Left cardiac atrium (tissue), 4 donors: ENCODE data around the gene PNPT1. TPM values are rescaled to one million over a fixed set of nuclear protein-coding genes. Genes with fewer than 3 reads are reported as not detected.
"Not testable (repeated sequence)": the region's sequence is repeated elsewhere in the genome, so short reads cannot be mapped to it uniquely, and the experiment has no call there.

ENCODE experiments used
- ATAC-seq, 2 donors: fragments of 200-7000 bp; cut with Tn5 transposase; one replicate each; pipeline ENCODE4 v1.9.1; 2020; ENCODE audit warnings: mild to moderate bottlenecking in 2 of 2, moderate library complexity in 2 of 2
- DNase-seq: peaks from one replicate; pipeline ENCODE4 v3.0.0-alpha.2; 2020
- intact Hi-C, 2 donors: fragments of 100-400 bp; cut with DNase I; formaldehyde crosslinking; loops; one replicate each; pipeline versions ENCODE4 v1.14.1 to v1.15.1; 2022 to 2023
- total RNA-seq, 2 donors: library from RNA; stranded (reverse); fragmentation: NEBNext Ultra II Directional; extraction: Animal tissue kit (Norgen Biotek cat#: 25700); gene quantifications; one replicate each; pipeline ENCODE4 v1.2.1, GENCODE V29; 2021
- donor health status: DM: no; HTN: yes; CAD: no.
- donor health status: DM: no; HTN: yes; CAD: no; lungs with severe emphysema.
- donor health status: DM: yes; HTN: yes; CAD: no.
- donor health status: Dilated cardiomyopathy.

The PNPT1 gene
- total RNA-seq, 2 donors from 2014 or later = 16.4 to 20.5 TPM

DNA sequence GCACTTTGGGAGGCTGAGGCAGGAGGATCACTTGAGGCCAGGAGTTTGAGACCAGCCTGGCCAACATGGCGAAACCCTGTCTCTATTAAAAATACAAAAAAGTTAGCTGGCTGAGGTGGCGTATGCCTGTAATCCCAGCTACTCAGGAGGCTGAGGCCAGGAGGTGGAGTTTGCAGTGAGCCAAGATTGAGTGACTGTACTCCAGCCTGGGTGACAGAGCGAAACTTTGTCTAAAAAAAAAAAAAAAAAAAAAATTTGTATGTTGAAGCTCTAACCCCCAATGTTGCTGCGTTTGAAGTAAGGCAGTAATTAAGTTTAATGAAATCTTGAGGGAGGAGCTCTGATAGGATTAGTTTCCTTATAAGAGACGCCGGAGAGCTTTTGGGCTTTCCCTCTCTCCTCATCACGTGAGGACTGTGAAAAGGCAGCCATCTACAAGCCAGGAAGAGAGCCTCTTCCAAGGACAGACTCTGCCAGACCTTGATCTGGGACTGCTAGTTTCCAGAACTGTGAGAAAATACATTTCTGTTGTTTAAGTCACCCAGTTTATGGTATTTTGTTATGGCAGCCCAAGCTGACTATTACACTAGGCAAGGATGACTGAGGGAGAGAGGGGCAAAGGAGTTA, 11.5 kb upstream of the PNPT1 start:
- no peak for ATAC-seq
- intact Hi-C loops = no loop called here

GRCh38 chr2:55703350-55703749, 9.7 kb upstream of the PNPT1 start:
- no peak for ATAC-seq
- intact Hi-C loops = no loop called here
- DNase-seq = no peak

More for the DNA sequence above, 11.5 kb upstream of the PNPT1 start:
- no peak for DNase-seq

DNA sequence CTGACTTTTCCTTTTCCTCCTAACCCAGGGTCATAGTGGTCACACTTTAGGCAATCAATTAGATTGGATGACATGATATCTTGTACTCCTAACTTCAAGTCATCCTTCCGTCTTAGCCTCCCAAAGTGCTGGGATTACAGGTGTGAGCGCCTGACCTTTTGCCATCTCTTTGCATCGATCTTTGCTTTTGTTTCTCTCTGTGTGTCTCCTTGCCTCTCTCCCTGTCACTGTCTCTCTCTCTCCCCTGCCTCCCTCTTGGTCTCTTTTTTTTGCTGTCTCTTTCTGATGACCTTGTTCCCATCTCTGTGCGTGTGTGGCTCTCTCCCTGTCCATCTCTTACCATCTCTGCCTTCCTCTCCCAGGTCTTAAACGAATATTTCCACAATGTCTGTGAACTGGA, 904 bp downstream of the PNPT1 start:
- ATAC-seq, DNase-seq, intact Hi-C loops: not testable (repeated sequence)

DNA sequence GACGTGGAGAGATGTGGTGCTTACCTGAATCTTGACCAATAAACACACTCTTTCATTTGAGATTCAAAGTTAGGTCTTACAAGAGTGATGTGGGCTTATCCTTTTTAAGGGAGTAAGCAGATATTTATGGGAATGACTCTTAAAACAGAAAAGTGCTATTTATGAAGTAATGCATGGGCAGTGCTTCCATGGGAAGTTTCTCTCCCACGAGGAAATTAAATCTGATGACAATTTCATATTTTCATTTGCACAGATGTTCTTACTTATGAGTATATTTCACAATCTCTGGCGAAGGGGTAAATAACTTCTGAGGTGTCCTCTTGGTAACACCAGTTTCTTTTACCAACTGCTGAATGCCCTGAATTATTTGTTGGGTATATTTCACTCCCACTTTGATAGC, 21.0 kb downstream of the PNPT1 start:
- ATAC-seq (no peak), DNase-seq (no peak)
- intact Hi-C loops = no loop called here

- intact Hi-C loops = no loop called here
- ATAC-seq (no peak), DNase-seq (no peak)
Measured at GRCh38 chr2:55668956-55669355, 24.7 kb downstream of the PNPT1 start.

DNA sequence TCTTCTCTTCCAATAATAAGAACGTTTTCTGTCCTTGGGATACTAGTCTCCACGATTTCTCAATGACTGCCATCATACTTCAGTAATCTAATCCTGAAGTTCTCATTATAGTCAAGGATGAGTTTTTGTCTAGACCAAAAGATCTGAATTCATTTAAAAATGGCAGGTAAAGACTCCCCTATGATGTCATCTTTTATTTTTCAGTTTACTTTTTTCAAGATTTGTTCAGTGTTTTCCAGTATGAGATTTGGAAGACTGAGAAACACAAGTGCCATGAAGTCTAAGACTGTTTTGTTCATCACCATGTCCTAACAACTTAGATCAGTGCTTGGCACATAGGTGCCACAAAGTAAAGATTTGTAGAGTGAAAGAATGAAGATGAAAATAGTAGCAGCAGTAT, 40.4 kb downstream of the PNPT1 start:
- ATAC-seq = no peak
- DNase-seq = no peak
- intact Hi-C loops = no loop called here

DNA sequence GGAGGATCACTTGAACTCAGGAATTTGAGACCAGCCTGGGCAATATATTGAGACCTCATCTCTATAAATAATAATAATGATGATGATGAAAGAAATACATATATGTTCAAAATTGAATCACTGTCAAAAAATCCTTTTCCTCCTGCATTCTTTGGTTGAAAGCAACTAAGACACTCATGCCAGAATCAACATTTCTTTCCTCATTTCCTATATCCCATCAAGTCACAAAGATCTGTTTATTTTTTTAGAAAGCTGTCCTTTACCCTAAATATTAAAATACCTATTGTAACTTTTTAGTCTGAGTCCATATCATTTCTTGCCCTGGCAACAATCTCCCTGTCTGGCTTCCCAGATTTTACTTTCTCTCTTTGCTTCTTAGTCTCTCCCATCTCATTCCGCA, 44.4 kb downstream of the PNPT1 start:
- DNase-seq (no peak), ATAC-seq (no peak)
- intact Hi-C loops = no loop called here

GRCh38 chr2:55636831-55637230, 56.8 kb downstream of the PNPT1 start:
- intact Hi-C loops = no loop called here
- DNase-seq = no peak
- no peak for ATAC-seq

- intact Hi-C loops = no loop called here
- no peak for ATAC-seq
- DNase-seq = no peak
Measured at GRCh38 chr2:55628931-55629330, 64.7 kb downstream of the PNPT1 start.

DNA sequence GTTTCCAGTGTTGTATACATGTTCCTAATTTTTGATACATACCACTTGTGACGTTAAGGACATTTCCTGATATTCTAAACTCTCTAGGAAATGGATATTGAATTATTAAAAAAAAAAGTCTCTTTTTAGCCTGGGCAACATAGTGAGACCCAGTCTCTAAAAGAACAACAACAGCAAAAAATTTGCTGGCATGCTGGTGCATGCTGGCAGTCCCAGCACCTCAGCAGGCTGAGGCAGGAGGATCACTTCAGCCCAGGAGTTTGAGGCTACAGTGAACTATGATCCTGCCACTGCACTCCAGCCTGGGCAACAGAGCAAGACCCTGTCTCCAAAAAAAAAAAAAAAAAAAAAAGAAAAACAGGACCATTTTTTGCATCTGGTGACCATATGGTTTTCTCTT, 65.7 kb downstream of the PNPT1 start:
- no peak for ATAC-seq
- no peak for DNase-seq
- intact Hi-C loops = no loop called here

DNA sequence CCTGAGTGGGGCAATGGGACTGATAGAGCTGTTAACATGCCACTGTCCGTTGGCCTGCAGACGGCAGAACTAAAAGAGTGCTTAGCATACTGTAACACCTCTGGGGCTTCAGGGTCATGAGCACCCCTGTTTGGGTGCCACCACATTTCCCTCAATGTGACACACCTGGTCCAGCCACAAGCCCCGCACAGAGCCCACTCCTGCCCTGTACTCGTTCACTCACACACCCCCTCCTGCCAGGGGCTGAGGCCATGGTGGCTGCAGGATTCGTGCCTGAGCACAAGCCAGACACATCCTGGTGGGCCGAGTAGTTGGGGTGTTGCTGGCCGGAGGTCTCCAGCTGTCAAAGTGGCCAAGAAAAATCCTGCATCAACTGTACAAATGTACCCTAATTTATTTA, 71.8 kb downstream of the PNPT1 start:
- intact Hi-C loops = no loop called here
- ATAC-seq = no peak
- DNase-seq = no peak

DNA sequence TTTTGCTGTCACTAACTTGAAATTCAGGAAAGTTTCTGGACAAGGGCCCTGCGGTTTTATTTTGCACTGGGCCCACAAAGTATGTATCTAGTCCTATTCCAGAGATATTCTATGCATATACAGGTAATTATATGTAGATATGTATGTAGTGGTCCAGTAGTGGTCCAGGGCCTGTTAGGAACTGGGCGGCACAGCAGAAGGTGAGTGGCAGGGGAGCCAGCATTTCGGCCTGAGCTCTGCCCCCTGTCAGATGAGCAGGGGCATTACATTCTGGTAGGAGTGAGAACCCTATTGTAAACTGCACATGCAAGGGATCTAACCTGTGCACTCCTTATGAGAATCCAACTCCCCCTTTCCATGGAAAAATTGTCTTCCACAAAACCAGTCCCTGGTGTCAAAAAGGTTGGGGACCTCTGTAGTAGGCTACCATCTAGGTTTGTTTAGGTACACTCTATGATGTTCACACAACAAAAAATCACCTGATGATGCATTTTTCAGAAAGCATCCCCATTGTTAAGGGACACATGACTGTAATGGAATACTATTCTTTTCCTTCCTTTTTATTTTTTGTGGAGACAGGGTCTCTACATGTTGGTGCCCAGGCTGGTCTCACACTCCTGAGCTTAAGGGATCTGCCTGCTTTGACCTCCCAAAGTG, 73.4 kb downstream of the PNPT1 start:
- DNase-seq = no peak

DNA sequence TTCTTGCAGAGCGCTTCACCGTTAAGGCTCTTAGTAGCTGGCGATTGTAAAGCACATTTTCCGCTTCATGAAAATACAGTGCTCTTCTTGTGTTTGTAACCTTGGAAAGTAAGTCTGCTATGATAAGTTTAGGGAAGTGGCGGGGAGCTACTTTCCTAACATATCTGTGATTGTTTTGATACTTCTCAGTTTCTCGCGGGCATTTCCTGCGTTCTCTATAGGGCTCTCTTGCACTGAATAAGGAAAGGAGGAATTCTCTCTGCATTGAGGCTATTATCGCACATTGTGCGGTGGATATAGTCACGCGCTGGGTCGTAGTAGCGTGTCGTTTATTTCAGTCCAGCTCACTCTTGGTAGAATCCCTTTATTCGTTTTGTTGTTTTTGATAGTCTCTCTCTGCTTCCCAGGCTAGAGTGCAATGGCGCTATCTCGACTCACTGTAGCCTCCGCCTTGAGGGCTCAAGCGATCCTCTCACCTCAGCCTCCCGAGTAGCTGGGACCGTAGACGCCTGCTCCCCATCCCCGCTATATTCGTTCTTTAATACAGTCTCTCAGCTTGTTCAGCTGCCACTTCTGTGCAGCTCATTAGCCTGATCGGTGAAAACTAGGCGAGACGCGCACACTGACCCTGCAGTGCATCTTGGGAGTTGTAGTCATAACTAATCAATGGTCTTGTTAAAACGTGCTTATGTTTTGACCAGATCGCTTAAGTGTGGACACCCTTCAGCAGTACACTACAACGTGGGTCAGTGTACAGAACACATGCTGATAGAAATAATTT, 75.2 kb downstream of the PNPT1 start:
- intact Hi-C loops = no loop called here
- ATAC-seq (peak; percentile 27 to 48), DNase-seq (peak; percentile 59)

More for the DNA sequence above, 73.4 kb downstream of the PNPT1 start:
- ATAC-seq = no peak
- intact Hi-C loops = no loop called here

- intact Hi-C loops = no loop called here
- no peak for DNase-seq
- ATAC-seq = no peak
Measured at GRCh38 chr2:55618025-55618274, 75.7 kb downstream of the PNPT1 start.

DNA sequence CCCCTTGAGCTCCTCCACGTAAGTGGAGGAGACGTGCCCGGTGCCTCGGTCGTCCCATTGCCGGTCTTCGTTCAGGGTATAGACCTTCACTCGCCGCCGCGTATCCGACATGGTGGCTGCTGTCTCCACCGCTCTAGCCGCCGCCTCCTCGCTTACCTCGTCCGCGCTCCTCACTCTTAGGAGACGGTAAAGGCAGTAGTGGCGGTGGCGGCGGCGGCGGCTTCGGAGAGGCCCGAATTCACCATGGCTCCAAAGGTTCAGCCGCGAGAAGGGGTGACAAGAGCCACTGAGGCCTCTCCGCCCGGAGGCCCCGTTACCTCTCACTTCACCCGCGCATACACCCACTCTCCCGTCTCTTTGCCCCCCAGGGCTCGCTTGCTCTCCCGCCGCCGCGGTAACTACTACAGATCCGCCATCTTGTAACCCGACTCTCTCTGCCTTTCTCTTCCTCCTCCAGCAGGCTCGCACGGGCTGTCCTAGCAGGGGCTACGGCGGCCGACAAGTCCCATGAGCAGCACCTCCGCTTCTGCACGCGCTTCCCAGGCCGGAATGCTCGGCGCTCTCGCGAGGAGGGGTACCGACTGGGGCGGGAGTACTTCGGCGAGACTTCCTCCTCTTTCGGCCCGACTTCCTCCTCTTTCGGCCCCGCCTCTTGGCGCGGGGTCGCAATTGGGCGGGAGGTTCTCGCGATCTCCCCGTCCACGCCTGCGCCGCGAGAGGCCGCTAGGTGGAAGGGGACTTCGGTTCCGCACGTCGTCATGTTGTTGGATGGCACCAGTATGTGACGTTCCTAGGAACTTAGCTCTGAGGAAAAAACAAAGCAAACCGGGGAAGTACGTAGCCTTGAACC, 76.2 kb downstream of the PNPT1 start, which contains the start of gene PPP4R3B:
TSS of gene PPP4R3B (minus strand) at position 448 of the 850 bp plus-strand sequence. CDS start at position 111, 337 bp downstream.
- peak; percentile 99 for DNase-seq
- intact Hi-C loops = no loop called here
- peak; percentile 95 to 96 for ATAC-seq

DNA sequence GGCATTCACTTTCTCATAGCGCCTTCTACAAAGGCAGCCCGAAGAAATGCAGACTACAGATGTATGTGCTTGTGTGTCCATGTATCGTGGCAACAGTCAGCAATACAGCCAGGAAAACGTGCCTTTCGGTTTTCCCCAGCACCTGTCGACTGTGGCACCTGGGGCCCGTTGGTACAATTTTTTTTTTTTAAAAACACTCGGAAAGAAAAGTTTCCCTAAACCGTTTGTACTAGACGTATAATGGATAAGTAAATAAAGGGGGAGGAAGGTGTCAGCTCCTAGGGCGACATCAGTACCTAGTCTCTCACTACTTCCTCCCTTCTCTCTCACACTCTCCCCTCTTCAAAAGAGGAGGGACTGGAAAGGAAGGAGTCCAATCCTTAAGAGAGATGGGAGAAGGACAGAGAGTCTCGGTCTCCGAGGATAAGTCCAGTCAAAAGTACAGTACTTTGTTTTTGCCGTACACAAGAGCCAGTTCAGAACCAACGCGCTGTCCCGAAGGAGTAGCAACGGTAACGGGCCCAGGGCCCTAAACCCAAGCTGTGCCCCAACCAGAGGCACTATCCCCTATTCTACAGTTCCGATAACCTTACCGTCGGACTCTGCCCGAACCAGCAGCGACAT, 77.0 kb downstream of the PNPT1 start:
- DNase-seq (no peak), ATAC-seq (peak; percentile 2 to 10)
- intact Hi-C loops = no loop called here

DNA sequence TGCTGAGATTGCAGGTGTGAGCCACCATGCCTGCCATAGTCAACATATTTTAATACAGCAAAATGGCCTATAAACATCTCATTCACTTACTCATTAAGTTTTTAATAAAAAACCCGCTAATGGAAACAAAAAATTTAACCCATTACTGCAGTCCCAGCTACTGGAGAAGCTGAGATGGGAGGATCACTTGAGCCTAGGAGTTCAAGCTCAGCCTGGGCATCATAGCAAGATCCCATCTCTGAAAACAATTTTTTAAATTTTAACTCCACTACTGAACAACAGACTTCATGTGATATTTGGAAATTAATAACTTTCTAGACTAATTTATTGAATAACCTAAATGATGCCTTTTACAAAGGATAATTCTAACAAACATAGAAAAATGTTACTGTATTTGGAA, 81.6 kb downstream of the PNPT1 start:
- intact Hi-C loops = no loop called here
- ATAC-seq (no peak), DNase-seq (no peak)

DNA sequence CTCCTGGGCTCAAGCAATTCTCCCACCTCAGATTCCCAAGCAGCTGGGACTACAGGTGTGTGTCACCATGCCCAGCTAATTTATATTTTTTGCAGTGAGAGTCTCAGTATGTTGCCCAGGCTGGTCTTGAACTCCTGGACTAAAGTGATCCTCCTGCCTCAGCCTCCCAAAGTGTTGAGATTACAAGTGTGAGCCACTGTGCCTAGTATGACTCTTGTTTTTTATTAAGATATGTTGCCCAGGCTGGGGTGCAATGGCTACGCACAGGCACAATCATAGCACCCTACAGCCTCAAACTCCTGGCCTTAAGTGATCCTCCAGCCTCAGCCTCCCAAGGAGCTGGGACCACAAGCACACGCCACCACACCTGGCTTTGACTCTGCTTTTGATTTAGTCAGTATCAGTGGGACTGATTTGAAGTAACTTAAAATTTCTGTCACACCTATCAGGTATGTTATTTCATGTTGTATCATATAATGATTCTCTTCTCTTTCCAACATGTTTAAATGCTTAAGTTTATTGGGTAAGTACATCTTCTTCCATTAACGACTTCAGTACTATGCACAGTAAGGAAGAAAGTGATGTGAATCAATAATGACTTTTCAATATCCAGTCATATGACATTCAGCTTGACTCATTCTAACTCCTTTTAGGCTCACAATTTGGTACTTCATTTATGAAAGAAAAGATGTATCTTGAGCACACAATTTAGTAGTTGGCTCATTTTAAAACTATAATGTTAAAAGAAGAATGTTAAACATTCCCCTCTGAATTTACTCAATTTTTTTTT, 82.5 kb downstream of the PNPT1 start:
- no peak for ATAC-seq
- intact Hi-C loops = no loop called here
- no peak for DNase-seq
